Ishikawa (cell line): ENCODE results near the gene PTH2.

Experiments
- CEBPB ChIP-seq: IDR thresholded peaks from 2 replicates; pipeline ENCODE4 v1.6.1; 2012
- CREB1 ChIP-seq: IDR thresholded peaks from 2 replicates; pipeline ENCODE4 v1.6.1; 2012; ENCODE audit warnings: low read depth
- REST ChIP-seq: IDR thresholded peaks from 2 replicates; pipeline ENCODE4 v1.6.1; 2012; ENCODE audit warnings: low read depth, mild to moderate bottlenecking
- TAF1 ChIP-seq: IDR thresholded peaks from 2 replicates; pipeline ENCODE4 v1.6.1; 2012; ENCODE audit warnings: low read depth, mild to moderate bottlenecking
- TEAD4 ChIP-seq: IDR thresholded peaks from 2 replicates; pipeline ENCODE4 v1.6.1; 2012
- YY1 ChIP-seq: IDR thresholded peaks from 2 replicates; pipeline ENCODE4 v1.6.1; 2012; ENCODE audit warnings: low read depth
- ZBTB7A ChIP-seq: IDR thresholded peaks from 2 replicates; pipeline ENCODE4 v1.6.1; 2012; ENCODE audit warnings: low read depth
- TF ChIP-seq, protein P1 (sequence below): IDR thresholded peaks from 2 replicates; pipeline ENCODE4 v1.6.1; 2012

DNA sequence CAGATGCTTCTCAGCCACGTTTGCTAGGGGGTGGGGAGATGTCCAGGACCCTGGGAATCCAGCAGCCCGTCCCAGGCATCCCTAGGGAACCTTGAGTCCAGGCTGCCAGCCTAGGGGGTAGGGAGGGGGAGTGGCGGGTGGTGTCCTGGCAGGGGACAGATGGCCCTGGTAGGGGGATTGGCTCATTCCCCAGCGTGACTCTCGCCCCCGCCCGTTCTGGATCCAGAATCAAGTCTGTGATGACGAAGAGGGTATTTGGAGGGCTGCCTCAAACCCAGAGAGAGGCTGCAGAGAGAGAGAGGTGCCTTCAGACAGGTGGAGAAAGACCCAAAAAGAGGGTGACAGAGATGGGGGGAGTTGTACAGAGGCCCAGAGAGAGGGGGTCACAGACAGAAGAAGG lies 14.0 kb upstream of the PTH2 start:
- TF ChIP-seq REST (no peak), TEAD4 (no peak), CEBPB (no peak), YY1 (no peak), ZBTB7A (no peak), CREB1 (no peak), TAF1 (no peak)
- TF ChIP-seq, protein P1, sequence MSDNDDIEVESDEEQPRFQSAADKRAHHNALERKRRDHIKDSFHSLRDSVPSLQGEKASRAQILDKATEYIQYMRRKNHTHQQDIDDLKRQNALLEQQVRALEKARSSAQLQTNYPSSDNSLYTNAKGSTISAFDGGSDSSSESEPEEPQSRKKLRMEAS = no peak
